Stimulated activated naive CD4-positive, alpha-beta T cell (primary cell): Measurements from ENCODE around the gene NDUFA12.

ENCODE experiments used
- DNase-seq, 6 experiments: peaks; one replicate each; lab custom pipeline; 2025; lab: John Stamatoyannopoulos, UW

Gene NDUFA12

DNA sequence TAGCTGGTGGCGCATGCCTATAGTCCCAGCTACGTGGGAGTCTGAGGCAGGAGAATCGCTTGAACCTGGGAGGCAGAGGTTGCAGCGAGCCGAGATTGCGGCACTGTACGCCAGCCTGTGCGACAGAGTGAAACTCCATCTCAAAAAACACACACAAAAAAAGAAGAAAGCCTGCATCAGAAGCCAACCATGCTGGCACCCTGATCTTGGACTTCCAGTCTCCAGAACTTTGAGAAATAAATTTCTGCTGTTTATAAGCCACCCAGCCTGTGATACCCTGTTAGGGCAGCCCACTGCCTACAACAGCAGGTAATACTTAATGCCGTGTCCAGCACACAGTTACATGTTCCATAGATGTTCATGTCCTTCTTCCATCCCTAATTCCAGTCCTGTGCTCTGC is 62.7 kb downstream of the NDUFA12 start:
- DNase-seq, result no peak

- DNase-seq, result no peak
Observed at GRCh38 chr12:94938583-94938982, 64.9 kb downstream of the NDUFA12 start.

DNA sequence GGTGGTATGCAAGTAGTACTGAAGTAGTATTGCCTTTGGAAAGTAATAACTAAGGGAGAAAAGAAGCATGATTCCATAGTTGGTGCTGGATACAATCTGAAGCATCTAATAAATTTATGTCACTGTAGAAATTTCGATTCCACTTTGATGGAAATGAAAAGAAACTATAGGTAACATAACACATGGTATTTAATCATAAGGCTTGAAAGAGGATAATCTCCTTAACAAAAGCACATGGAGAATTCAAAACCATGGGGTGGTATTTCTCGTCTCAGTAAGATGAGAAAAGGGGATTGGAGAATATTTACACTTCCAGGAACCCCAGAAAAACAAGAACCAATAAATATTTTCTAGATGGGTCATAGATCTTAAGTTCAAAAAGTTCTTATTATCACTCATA is 72.7 kb downstream of the NDUFA12 start:
- DNase-seq, result no peak

DNA sequence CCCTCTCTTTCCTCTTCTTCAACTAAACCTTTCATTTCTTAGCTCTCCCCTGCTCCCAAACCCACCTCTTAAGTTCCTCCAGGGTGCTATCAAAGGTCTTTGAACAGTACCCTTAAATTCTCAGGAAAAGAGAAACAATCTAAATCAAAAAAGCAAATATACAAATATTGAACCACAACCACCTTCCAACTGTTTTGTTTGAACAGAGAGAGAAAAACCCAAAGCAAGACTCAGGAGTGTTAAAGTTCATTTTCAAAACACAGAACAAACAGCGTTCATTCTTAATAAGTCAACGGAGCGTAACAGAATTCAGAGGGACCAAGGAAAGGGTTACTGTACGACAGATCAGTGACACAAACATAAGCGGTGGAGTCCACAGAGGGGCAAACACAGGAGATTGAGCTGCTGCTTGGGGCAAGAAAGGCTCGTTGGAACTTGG is 73.3 kb downstream of the NDUFA12 start:
- no peak for DNase-seq

- no peak for DNase-seq
Observed at GRCh38 chr12:94929780-94930179, 73.7 kb downstream of the NDUFA12 start.

DNA sequence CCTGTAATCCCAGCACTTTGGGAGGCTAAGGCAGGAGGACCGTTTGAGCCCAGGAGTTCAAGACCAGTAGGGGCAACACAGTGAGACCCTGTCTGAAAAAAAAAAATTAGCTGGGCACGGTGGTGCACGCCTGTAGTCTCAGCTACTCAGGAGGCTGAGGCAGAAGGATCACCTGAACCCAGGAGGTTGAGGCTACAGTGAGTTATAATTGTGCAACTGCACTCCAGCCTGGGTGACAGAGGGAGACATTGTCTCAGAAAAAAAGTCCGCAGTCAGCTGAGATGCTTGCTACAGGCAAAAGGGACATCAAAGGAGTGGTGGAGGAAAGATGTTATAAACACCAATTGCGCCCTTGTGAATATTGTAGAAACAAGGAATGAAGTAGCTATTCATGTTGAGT is 77.8 kb downstream of the NDUFA12 start:
- no peak for DNase-seq

GRCh38 chr12:94925206-94925605 is 78.3 kb downstream of the NDUFA12 start:
- DNase-seq, result no peak

DNA sequence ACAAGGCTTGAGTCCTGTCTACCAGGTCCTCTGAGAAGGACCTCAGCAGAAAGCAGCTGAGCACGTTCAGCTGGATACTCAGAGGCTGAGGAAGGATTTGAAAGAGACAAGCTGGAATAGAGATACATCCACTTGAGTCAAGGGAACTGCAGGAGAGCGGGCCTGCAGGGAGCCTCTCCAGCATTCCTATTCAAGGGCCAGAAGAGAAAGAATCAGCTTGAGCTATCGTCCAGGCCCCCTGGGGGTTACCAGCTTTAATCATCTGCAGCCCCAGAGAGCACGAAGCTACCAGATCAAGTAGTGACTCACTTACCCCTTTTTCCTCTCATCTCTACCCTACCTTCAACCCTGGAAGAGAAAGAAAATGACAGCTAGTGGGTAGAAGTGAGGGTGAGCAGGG is 80.9 kb downstream of the NDUFA12 start:
- no peak for DNase-seq
